8988T (cell line): ENCODE data around the gene TBXA2R.
"Not testable (repeated sequence)": the region's sequence is repeated elsewhere in the genome, so short reads cannot be mapped to it uniquely, and the experiment has no call there.

Experiments
- DNase-seq: peaks from one replicate; pipeline ENCODE4 v3.0.0; 2011

Gene TBXA2R

DNA sequence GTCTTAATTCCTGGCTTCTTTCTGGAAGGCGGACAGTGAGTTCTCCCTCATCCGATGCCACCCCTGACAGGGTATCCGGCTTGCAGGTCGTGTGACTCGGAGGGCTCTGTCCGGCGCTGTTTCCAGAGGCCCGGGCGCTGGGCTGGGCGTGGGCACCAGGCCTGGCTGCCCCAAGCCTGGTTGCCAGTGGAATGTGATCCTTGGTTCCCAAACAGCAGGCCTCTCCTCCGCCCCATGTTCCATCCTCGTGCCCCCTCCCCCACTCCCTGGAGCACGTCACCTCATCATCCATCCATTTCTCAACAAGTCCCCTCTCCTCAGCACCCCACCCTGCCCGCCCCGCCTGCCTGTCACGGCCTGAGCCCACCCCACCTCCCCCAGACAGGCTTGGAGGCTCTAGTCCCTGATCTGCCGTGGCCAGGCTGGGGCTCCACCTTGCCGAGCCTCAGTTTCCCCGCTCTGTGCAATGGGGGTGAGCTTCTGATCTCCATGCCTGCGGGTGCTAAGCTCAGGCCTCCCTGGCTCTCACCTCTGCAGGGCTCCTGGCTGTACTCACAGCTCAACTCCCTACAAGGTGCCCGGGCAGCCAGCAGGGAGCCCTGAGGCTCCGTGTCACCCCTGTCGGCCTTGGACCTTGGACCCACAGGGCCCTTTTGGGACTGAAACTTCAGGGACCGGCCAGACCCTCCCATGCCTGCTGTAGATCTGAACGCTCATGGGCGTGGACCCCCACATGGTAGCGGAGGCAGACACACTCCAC, 2.3 kb downstream of the TBXA2R start:
- DNase-seq, result no peak

DNA sequence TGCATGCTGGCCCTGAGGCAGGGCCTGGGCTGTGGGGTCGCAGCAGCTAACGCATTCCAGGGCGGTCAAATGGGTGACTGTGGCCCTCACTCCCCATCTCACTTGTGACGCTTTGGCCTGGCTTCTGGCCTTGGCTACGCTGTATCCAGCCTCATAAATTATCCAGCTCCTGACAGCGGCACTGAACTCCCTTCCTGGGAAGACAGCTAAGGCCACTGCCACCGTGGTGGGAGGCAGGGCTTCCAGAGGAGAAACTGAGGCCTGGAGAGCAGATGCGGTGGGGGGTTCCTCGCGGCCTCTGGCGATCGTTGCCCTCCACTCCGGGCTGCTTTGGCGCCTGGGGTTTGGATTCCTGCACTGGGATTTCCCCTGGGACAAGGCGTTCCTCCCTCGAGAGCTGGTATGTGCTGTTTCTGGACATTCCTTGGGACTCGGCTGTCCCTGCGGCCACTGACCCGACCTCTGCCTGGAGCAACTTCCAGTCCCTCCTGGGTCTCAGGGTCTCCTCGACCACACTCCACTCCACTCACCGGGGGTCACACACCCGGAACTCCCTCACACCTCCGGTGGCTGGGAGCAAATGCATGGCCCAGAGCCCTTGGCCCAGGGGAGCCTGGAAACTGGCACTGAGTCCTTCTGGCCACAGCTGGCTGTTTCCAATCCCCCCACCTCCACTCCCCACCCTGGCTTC, 3.4 kb downstream of the TBXA2R start:
- DNase-seq, result no peak

DNA sequence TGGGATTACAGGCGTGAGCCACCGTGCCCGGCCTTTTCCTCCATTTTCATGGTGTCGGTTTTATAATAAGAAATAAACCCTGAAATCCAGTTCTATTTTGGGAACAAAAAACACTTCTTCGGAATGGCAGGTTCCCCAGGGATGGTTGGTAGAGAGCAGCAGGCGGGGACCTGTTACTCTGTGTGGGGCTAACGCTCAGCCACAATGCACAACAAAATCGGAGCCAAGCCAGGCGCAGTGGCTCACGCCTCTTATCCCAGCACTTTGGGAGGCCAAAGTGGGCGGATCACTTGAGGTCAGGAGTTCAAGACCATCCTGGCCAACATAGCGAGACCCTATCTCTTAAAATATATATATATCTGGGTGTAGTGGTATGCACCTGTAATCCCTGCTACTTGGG, 5.7 kb downstream of the TBXA2R start:
- DNase-seq, result no peak

GRCh38 chr19:3599776-3600187, 6.9 kb downstream of the TBXA2R start:
- peak; percentile 83 for DNase-seq

GRCh38 chr19:3595521-3596061, 11.1 kb downstream of the TBXA2R start:
- no peak for DNase-seq

GRCh38 chr19:3593156-3593555, 13.5 kb downstream of the TBXA2R start:
- DNase-seq, result no peak

GRCh38 chr19:3591876-3592613, 14.6 kb downstream of the TBXA2R start:
- no peak for DNase-seq

DNA sequence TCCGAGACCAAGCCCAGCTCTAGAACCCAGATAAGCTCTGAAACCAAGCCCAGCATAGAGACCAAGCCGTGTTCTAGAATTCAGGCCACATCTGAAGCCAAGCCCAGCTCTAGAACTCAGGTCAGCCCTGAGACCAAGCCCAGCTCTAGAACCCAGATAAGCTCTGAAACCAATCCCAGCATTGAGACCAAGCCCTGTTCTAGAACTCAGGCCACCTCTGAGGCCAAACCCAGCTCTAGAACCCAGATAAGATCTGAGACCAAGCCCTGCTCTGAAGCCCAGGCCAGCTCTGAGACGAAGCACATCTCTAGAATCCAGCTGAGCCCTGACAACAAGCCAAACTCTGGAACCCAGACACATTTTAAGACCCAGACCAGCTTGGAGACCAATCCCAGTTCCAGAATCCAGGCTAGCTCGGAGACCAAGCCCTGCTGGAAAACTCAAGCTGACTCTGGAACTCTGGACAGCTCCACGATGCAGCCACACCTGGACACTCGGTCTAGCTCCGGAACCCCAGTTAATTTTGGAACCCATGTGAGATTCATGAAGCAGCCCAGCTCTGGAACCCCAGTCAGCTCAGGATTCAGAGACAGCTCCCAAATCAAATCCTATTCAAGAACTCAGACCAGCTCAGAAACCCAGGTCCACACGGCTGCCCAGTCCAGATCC, 15.6 kb downstream of the TBXA2R start:
- DNase-seq, result no peak

- no peak for DNase-seq
These were observed 16.7 kb downstream of the TBXA2R start for GRCh38 chr19:3589949-3590348.

DNA sequence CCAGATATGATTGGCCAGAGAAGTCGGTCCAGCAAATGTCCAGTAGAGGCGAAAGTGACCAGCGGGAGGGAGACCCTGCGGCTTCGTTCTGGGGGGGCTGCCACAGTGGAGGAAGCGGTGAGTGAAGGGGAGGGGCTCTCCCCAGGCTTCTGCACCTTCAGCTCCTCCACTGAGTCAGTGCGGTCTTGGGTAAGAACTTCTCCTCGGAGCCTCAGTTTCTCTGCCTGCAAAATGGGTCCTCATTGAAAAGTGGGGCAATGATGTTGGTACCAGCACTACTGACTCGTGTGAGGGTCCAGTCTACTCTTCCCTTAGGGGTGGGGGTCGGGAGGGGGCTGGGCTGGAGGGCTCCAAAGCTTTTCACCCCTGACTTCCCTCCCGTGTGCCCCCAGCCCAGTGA, 17.2 kb downstream of the TBXA2R start:
- no peak for DNase-seq

DNA sequence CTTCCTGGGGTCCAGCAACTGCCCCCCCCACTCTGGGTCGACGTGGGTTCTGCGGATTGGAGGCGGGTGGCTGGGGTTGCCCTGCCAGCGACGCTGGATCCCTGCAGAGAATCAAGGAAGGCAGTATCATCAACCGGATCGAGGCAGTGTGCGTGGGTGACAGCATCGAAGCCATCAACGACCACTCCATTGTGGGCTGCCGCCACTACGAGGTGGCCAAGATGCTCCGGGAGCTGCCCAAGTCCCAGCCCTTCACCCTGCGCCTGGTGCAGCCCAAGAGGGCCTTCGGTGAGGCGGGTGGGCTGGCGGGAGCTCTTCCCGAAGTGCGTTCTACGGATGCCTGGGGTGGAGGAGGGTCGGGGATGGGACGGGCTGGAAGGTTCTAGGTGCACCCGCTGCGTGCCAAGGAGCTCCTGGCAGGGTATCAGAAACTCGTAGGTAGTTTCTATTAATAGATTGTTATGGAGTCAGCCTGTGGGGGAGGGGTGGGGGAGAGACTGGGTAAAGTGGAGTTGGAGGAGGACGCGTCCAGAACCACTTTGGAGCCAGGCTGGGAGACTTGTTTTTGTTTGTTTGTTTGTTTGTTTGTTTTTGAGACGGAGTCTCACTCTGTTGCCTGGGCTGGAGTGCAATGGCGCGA, 19.8 kb downstream of the TBXA2R start:
- DNase-seq, result no peak

- no peak for DNase-seq
These were observed 20.5 kb downstream of the TBXA2R start for GRCh38 chr19:3586127-3586626.

- DNase-seq, result no peak
These were observed 21.2 kb downstream of the TBXA2R start, which contains the start of gene GIPC3 for GRCh38 chr19:3585301-3586126. Gene GIPC3 (plus strand): TSS chr19:3585478. CDS start chr19:3585598, 120 bp downstream.

DNA sequence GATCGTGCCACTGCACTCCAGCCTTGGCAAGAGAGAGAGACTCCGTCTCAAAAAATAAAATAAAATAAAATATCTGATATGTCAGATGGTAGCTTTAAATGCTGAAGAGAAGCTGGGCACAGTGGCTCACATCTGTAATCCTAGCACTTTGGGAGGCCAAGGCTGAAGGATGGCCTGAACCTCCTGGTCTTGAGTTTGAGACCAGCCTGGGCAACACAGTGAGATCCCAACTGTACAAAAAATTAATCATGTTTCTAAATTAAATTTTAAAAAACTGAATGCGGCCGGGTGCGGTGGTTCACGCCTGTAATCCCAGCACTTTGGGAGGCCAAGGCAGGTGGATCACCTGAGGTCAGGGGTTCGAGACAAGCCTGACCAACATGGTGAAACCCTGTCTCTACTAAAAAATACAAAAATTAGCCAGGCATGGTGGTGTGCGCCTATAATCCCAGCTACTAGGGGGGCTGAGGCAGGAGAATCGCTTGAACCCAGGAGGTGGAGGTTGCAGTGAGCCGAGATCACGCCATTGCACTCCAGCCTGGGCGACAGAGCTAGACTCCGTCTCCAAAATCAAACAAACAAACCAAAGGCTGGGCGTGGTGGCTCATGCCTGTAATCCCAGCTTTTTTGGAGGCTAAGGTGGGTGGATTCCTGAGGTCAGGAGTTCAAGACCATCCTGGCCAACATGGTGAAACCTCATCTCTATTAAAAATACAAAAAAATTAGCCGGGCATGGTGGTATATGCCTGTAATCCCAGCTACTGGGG, 22.5 kb downstream of the TBXA2R start:
- not testable (repeated sequence) for DNase-seq

- not testable (repeated sequence) for DNase-seq
These were observed 24.9 kb downstream of the TBXA2R start for GRCh38 chr19:3581792-3582191.

GRCh38 chr19:3580156-3580934, 26.3 kb downstream of the TBXA2R start:
- no peak for DNase-seq

DNA sequence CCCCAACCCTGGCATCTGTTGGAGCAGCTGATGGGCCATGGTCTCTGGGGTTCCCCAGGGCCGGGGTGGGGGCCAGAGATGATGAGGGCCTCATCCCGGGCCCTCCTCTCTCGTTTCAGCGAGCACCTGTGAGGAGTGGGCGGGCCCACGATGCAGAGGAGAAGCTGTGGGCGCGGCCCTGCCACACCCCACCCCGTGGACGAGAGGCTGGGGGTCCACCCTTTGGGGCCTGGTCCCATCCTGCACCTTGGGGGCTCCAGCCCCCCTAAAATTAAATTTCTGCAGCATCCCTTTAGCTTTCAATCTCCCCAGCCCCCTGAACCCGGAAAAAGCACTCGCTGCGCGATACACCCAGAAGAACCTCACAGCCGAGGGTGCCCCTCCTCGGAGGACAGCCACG, 28.3 kb downstream of the TBXA2R start:
- no peak for DNase-seq

DNA sequence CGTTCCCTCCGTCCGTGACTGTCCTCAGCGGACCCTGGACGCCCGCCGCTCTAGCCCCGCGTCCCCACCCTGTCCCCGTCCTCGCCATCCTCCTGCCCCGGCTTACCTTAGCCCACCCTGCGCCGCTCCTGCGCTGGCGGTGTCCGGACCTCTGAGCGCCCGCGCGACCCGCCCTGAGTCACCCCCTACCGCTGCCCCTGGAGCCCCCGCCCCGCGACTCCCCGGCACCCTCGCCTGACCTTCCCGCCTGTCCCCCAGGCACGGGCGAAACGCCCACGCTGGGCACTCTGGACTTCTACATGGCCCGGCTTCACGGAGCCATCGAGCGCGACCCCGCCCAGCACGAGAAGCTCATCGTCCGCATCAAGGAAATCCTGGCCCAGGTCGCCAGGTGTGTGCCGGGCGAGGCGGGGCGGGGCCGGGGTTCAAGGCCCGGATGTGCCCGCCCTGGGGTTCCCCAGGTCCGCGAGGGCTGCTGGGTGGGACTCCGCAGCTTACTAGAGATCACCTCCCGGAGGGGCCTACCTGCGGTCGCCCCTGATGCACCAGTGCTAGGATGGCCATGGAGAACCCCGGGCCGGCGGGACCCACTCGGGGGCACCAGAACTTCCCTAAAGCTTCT, 28.8 kb downstream of the TBXA2R start:
- no peak for DNase-seq
